Glomerular visceral epithelial cell (primary cell): ENCODE measurements around the gene TFAP2E.
"Not testable (repeated sequence)": the region's sequence is repeated elsewhere in the genome, so short reads cannot be mapped to it uniquely, and the experiment has no call there.

Source experiments
- DNase-seq: peaks from one replicate; pipeline ENCODE4 v3.0.0-alpha.2; 2016; ENCODE audit errors: extremely low spot score

TFAP2E gene

DNA sequence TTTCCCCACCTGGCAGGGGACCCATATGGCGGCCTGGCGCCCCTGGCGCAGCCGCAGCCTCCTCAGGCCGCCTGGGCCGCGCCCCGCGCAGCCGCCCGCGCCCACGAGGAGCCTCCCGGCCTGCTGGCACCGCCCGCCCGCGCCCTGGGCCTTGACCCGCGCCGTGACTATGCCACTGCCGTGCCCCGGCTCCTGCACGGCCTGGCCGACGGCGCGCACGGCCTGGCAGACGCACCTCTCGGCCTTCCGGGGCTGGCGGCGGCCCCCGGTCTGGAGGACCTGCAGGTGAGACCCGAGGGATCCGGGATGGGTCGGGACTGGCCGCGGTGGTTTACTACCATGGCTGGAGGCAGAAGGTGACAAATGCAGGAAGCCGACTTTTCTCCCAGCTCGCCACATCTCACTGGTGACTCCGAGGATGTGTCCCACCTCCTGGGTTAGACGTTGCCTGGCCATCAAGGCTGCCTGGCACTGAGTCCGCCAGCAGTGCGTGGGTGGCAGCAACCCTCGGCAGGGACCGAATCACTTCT lies 1.1 kb downstream of the TFAP2E start:
- no peak for DNase-seq

GRCh38 chr1:35574655-35575415 lies 1.7 kb downstream of the TFAP2E start:
- no peak for DNase-seq

DNA sequence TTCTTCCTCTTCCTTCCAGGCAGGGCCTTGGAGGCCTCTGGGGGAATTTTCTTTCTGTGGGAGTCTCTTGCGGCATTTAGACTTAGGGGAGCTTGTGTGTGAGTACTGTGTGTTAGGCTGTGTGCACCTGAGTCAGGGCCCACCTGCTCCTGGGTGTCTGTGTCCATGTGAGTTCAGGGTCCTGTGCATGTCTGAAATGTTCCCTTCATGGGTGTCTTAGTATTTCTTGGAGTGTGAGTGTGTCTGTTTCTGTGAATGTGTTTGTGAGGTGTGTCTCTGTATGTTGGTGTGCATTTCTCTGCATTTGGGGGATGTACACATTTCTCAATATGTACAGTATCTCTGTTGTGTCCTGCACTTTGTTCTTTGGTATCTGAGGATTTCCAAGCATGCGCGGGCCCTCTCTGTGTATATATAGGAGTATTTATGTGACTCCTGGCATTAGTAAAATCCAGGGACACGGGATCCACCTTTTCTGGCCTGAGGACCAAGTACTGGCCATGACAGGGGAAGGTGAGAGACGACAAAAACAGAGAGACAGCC lies 2.4 kb downstream of the TFAP2E start:
- no peak for DNase-seq

GRCh38 chr1:35576061-35576765 lies 3.1 kb downstream of the TFAP2E start:
- no peak for DNase-seq

GRCh38 chr1:35576766-35577070 lies 3.6 kb downstream of the TFAP2E start:
- DNase-seq: not testable (repeated sequence)

GRCh38 chr1:35577071-35577998 lies 4.2 kb downstream of the TFAP2E start:
- DNase-seq: no peak

DNA sequence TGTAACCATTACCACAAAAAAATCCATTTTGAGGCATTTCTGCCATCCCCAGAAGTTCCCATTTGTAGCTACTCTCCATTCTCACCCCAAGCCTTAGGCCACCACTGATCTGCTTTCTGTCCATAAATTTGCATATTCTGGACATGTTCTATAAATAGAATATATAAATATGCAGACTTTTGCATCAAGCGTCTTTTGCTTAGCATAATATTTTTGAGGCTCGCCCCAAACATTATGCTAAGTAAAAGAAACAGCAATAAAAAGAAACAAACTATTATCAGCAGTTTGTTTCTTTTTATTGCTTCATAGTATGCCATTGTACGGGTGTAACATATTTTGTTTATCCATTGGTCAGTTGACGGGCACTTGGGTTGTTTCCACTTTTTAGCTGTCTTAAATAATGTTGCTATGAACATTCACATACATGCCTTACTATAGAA lies 7.9 kb downstream of the TFAP2E start:
- DNase-seq: no peak

- DNase-seq: not testable (repeated sequence)
Observed at GRCh38 chr1:35581621-35582020, 8.5 kb downstream of the TFAP2E start.

- DNase-seq: no peak
Observed at GRCh38 chr1:35585281-35585680, 12.2 kb downstream of the TFAP2E start.

DNA sequence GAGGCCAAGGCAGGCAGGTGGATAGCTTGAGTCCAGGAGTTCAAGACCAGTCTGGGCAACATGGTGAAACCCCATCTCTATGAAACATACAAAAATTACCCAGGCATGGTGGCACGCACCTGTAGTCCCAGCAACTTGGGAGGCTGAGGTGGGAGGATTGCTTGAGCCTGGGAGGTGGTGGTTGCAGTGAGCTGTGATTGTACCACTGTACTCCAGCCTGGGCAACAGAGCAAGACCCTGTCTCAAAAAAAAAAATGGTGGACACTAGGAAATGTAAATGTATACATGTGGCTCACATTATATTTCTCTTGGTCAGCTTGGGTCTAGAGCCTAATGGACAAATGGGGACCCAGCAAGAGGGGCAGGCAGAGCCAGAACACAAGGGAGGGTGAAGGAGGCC lies 12.7 kb downstream of the TFAP2E start:
- not testable (repeated sequence) for DNase-seq

DNA sequence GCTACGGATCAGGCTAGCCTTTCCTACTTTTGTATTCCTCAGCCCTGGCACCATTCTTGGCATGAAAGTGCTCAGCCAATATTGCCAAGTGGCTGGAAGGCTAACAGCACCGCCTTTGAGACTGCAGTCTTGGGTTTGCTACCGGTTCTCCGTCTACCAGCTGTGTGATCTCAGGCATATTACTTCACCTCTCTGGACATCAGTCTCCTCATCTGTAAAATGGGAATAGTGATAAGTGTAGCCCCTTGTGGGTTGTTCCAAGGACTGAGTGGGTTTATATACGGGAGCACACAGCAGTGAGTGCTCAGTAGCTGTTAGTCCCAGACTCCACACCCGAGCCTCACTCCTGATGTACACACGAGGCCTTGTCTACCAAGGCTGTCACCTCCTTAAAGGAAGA lies 13.7 kb downstream of the TFAP2E start:
- DNase-seq: no peak

DNA sequence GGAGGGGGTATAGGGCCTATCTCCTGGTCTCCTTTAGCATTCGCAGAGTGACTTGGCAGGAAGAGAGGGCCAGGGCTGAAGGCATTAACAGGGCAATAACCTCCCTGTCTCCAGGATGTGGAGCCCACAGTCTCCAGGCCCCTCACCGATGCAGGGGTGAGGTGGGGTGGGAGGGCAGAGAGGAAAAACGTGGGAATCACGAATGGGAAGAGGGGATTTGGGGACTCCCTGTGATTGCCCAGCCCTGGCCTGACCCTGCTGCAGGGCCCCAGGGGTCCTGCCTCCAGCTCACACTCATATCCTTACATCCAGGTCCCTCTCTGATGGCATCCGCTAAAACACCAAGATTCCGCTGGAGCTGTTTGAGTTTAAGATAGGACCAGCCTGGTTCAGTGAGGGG lies 14.6 kb downstream of the TFAP2E start:
- DNase-seq: no peak

DNA sequence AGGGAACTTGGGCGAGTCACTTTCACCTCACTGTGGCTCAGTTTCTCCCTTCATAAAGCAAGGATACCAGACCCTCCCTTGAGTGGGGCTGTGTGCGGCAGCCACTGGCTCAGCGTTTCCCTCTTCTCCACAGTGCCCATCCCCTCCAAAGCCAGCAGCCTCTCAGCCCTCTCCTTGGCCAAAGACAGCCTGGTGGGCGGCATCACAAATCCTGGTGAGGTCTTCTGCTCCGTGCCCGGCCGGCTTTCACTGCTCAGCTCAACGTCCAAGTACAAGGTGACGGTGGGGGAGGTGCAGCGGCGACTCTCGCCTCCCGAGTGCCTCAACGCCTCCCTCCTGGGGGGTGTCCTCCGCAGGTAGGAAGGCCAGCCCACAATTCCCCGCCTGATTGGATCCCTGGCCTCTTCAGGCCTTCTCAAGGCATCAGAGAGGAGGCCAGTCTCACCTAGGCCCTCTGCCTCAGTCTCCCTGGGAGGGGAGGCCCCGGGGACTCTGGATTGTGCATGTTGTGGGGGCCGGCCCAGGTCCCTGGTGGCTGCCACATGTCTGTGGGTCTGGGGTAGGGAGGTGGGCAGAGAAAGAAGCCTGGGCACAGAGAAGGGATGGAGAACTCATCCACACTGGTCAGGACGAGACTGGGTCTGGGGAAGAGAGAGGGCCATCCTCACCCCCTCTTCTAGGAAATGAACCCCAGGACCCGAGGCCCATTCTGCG lies 15.2 kb downstream of the TFAP2E start:
- DNase-seq: no peak

GRCh38 chr1:35589516-35590427 lies 16.7 kb downstream of the TFAP2E start:
- no peak for DNase-seq

DNA sequence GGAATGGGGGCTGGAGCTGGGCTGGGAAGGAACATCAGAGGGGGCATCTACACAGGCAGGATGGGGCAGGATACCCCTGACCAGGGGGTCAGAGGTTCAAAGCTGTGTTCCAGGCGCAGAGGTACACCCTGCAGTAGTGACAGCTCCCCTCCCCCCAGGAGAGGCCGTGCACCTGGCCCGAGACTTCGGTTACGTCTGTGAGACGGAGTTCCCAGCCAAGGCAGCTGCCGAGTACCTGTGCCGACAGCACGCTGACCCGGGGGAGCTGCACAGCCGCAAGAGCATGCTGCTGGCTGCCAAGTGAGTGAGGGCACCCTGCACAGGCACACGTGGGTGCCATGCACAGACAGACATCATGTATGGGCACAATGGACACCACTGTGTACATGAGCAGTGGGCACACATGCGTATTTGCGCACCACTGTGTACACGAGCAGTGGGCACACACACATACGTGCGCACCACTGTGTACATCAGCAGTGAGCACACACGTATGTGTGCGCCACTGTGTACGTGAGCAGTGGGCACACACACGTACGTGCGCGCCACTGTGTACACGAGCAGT lies 17.4 kb downstream of the TFAP2E start:
- no peak for DNase-seq

- no peak for DNase-seq
Observed at GRCh38 chr1:35591211-35591610, 18.1 kb downstream of the TFAP2E start.

- no peak for DNase-seq
Observed at GRCh38 chr1:35592991-35593769, 20.1 kb downstream of the TFAP2E start.

GRCh38 chr1:35594005-35594760 lies 21.1 kb downstream of the TFAP2E start:
- DNase-seq: no peak
